Gastrocnemius medialis (tissue), 4 donors: ENCODE measurements around the gene LZTFL1. TPM values are rescaled to one million over a fixed set of nuclear protein-coding genes. Genes with fewer than 3 reads are reported as not detected.

Experiments used
- ATAC-seq, 2 donors: fragments of 150-250 bp; one replicate each; pipeline ENCODE4 v1.9.1; 2016
- DNase-seq, 2 donors: peaks; one replicate each; pipeline ENCODE4 v3.0.0-alpha.2; 2019
- H3K27ac ChIP-seq, 4 donors: fragments of 200-600 bp; sonication (generic); 1 replicate in 1 of 4; 2 replicates in 3 of 4; pipeline ENCODE4 v1.5.1; 2016 to 2018; ENCODE audit warnings: mild to moderate bottlenecking in 2 of 4, moderate library complexity in 1 of 4
- H3K27me3 ChIP-seq, 3 donors: fragments of 200-600 bp; sonication (generic) in 2 of 3; 1 replicate in 1 of 3; 2 replicates in 2 of 3; pipeline versions ENCODE4 v1.5.1 to v1.6.0; 2016 to 2019; ENCODE audit warnings: mild to moderate bottlenecking in 1 of 3, moderate library complexity in 1 of 3
- H3K36me3 ChIP-seq, 2 donors: fragments of 200-600 bp; sonication (generic) in 1 of 2; one replicate each; pipeline ENCODE4 v1.5.1; 2017 to 2018
- H3K4me1 ChIP-seq, 2 donors: fragments of 200-600 bp; sonication (generic) in 1 of 2; one replicate each; pipeline ENCODE4 v1.5.1; 2016 to 2017; ENCODE audit warnings: mild to moderate bottlenecking in 2 of 2
- H3K4me3 ChIP-seq, 4 donors: fragments of 200-600 bp; sonication (generic) in 3 of 4; 1 replicate in 1 of 4; 2 replicates in 3 of 4; pipeline ENCODE4 v1.5.1; 2016 to 2019; ENCODE audit warnings: mild to moderate bottlenecking in 2 of 4
- H3K9me3 ChIP-seq, 3 donors: fragments of 200-600 bp; sonication (generic) in 2 of 3; 1 replicate in 1 of 3; 2 replicates in 2 of 3; pipeline ENCODE4 v1.5.1; 2016 to 2019
- CTCF ChIP-seq, 5 experiments: fragments of 450-650 bp in 3 of 5; fragments of 200-600 bp in 2 of 5; sonication (generic) in 2 of 5; IDR thresholded peaks in 4 of 5; conservative IDR thresholded peaks in 1 of 5; 1 replicate in 4 of 5; 2 replicates in 1 of 5; pipeline ENCODE4 v1.5.1; 2016 to 2019; ENCODE audit warnings: antibody characterized with exemption in 5 of 5, mild to moderate bottlenecking in 3 of 5, moderate library complexity in 3 of 5
- POLR2A ChIP-seq, 2 donors: fragments of 450-650 bp; IDR thresholded peaks; one replicate each; pipeline ENCODE4 v1.6.1; 2017; ENCODE audit warnings: antibody characterized with exemption in 2 of 2, mild to moderate bottlenecking in 2 of 2, moderate library complexity in 2 of 2
- in situ Hi-C, 4 donors: fragments of 200-750 bp; cut with MboI; loops; one replicate each; pipeline versions ENCODE4 v1.15.0 to v1.8.0; 2017; ENCODE audit warnings: low sequenced_read_pairs in 4 of 4
- intact Hi-C: fragments of 100-400 bp; cut with DNase I; formaldehyde crosslinking; loops from one replicate; pipeline ENCODE4 v1.15.1; 2023; ENCODE audit warnings: low total_unique reads
- total RNA-seq, 4 donors: library from RNA; depleted of rRNA; stranded (reverse); fragments of >200 nt; gene quantifications; one replicate each; pipeline versions ENCODE4 v1.1.0 to v1.2.3, GENCODE V29; 2016

The LZTFL1 gene
- total RNA-seq, 4 donors from 2014 or later, result 3.2 to 7.6 (median 5.0) TPM

- Histone ChIP-seq H3K27me3 (peaks cover 0 to 1% (median under 1%) of the 10 kb centered on the region in 3 donors), H3K4me1 (no peaks in the 10 kb centered on the region), H3K27ac (no peak overlapping the region), H3K9me3 (no peaks in the 10 kb centered on the region), H3K36me3 (no peaks in the 10 kb centered on the region), H3K4me3 (no peak overlapping the region)
- DNase-seq (no peak), ATAC-seq (no peak)
- in situ Hi-C loops, result no loop called here
- intact Hi-C loops, result no loop called here
- no peak for TF ChIP-seq POLR2A (IDR thresholded peaks at IDR 0.05)
- no peak for TF ChIP-seq CTCF (IDR thresholded peaks at IDR 0.05 in 4 of 5, conservative IDR thresholded peaks at IDR 0.05 in 1 of 5)
These were observed 52.6 kb downstream of the LZTFL1 start for GRCh38 chr3:45789235-45789812.

GRCh38 chr3:45787551-45787950, 54.4 kb downstream of the LZTFL1 start:
- in situ Hi-C loops (no loop called here), intact Hi-C loops (no loop called here)
- no peaks in the 10 kb centered on the region for H3K36me3 ChIP-seq
- ATAC-seq (no peak), DNase-seq (no peak)
- no peaks in the 10 kb centered on the region for H3K9me3 ChIP-seq
- no peaks in the 10 kb centered on the region for H3K4me1 ChIP-seq
- H3K27me3 ChIP-seq, result no peaks in the 10 kb centered on the region
- no peak overlapping the region for H3K27ac ChIP-seq
- H3K4me3 ChIP-seq, result no peak overlapping the region
- TF ChIP-seq POLR2A (IDR thresholded peaks at IDR 0.05), result no peak
- no peak for TF ChIP-seq CTCF (IDR thresholded peaks at IDR 0.05 in 4 of 5, conservative IDR thresholded peaks at IDR 0.05 in 1 of 5)

- Histone ChIP-seq H3K27me3 (no peaks in the 10 kb centered on the region), H3K36me3 (no peaks in the 10 kb centered on the region)
- no peak for ATAC-seq
These were observed 55.0 kb downstream of the LZTFL1 start for GRCh38 chr3:45786801-45787495.

GRCh38 chr3:45785605-45786150, 56.2 kb downstream of the LZTFL1 start:
- H3K27ac ChIP-seq, result no peak overlapping the region
- H3K4me1 ChIP-seq, result no peaks in the 10 kb centered on the region
- in situ Hi-C loops (no loop called here), intact Hi-C loops (no loop called here)
- H3K36me3 ChIP-seq, result no peaks in the 10 kb centered on the region
- H3K9me3 ChIP-seq, result no peaks in the 10 kb centered on the region
- H3K27me3 ChIP-seq, result no peaks in the 10 kb centered on the region
- TF ChIP-seq POLR2A (IDR thresholded peaks at IDR 0.05), result no peak
- no peak for TF ChIP-seq CTCF (IDR thresholded peaks at IDR 0.05 in 4 of 5, conservative IDR thresholded peaks at IDR 0.05 in 1 of 5)
- DNase-seq (no peak), ATAC-seq (no peak)
- no peak overlapping the region for H3K4me3 ChIP-seq

More at GRCh38 chr3:45786801-45787495, 55.0 kb downstream of the LZTFL1 start:
- H3K4me1 ChIP-seq, result no peaks in the 10 kb centered on the region
- in situ Hi-C loops (no loop called here), intact Hi-C loops (no loop called here)
- DNase-seq, result no peak
- H3K4me3 ChIP-seq, result no peak overlapping the region
- no peaks in the 10 kb centered on the region for H3K9me3 ChIP-seq
- TF ChIP-seq POLR2A (IDR thresholded peaks at IDR 0.05) (no peak), CTCF (IDR thresholded peaks at IDR 0.05 in 4 of 5, conservative IDR thresholded peaks at IDR 0.05 in 1 of 5) (no peak)
- no peak overlapping the region for H3K27ac ChIP-seq
